NCI-H2196 treated with DMSO at 0.1 percent for 48 hours (cell line): ENCODE results near the gene GMEB2.
"Not testable (repeated sequence)": the region's sequence is repeated elsewhere in the genome, so short reads cannot be mapped to it uniquely, and the experiment has no call there.

ENCODE experiments used
- DNase-seq: peaks from one replicate; lab custom pipeline; 2025; ENCODE audit not compliant: unreplicated experiment; lab: John Stamatoyannopoulos, UW

The GMEB2 gene, protein sequence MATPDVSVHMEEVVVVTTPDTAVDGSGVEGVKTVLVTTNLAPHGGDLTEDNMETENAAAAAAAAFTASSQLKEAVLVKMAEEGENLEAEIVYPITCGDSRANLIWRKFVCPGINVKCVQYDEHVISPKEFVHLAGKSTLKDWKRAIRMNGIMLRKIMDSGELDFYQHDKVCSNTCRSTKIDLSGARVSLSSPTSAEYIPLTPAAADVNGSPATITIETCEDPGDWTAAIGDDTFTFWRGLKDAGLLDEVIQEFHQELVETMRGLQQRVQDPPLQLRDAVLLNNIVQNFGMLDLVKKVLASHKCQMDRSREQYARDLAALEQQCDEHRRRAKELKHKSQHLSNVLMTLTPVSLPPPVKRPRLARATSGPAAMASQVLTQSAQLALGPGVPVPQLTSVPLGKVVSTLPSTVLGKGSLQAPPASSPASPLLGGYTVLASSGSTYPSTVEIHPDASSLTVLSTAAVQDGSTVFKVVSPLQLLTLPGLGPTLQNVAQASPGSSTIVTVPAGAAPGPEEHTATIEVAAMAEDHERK

DNA sequence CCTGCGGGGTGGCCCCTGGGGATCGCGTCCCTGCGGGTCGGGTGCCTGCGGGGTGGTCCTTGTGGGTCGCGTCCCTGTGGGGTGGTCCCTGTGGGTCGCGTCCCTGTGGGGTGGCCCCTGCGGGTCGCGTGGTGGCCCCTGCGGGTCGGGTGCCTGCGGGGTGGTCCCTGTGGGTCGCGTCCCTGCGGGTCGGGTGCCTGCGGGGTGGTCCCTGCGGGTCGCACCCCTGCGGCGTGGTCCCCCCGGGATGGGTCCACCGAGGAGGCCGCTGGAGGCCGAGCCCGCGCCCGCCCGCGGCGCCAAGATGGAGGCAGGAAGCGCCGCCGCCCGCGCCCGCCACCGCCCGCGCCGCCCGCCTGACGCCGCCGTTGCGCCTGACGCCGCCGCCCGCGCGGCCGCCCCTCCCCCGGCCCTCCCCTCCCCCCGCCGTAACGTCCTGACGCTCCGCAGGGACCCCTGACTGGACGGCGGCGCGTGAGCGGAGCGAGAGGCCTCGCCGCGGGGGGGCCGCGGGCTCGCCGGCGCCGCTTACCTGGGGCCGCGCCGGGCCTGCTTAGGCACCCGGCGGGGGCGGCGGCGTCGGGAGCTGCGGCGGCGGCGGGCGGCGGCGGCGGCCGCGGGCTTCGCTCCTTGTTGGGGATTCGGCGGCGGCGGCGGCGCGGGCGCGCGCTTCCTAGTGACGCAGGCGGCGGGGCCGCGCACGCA lies at the start of gene GMEB2:
TSS of gene GMEB2 (minus strand) at position 678 of the 705 bp plus-strand sequence. CDS start 7,704 bp downstream, outside the sequence.
- DNase-seq: peak; percentile 62

DNA sequence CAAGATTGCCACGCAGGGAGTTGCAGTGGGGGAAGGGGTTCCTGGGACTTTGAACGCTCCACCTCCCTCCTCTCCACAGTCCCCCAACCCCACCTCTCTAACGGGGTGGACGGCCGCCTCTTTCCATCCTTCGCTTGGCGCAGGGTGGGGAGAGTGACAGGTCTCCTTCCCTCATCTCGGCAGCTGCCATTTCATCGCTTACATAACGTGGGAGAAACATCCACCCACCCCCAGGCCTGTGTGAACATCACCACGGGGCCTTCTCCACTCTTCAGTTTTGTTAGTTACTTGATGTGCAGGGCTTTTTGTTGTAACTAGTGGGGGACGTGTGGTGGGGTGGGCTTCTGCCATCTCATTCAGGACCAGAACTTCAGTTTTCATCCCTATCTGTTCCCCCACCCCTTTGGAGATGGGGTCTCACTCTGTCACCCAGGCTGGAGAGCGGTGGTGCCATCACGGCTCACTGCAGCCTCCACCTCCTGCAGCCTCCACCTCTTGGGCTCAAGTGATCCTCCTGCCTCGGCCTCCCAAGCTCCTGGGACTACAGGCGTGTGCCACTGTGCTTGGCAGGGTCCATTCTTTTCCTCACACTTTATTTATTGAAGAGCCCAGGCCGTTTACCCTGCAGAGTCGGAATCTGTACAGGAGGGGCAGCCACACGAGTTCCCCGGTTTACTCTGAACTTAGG lies 48.9 kb upstream of the GMEB2 start:
- no peak for DNase-seq

DNA sequence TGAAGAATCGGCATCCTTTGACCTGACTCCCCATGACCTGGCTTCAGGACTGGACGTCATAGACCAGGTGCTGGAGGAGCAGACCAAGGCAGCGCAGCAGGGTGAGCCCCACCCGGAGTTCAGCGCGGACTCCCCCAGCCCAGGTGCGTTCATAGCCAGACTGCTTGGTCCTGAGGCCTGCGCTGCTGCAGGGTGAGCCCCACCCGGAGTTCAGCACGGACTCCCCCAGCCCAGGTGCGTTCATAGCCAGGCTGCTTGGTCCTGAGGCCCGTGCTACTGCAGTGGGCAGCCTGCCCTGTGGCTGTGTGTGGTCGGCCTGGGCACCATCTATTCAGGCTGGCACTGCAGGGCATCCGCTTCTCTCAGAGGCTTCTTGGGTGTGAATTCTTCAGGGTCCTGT lies 47.0 kb upstream of the GMEB2 start:
- DNase-seq: no peak

DNA sequence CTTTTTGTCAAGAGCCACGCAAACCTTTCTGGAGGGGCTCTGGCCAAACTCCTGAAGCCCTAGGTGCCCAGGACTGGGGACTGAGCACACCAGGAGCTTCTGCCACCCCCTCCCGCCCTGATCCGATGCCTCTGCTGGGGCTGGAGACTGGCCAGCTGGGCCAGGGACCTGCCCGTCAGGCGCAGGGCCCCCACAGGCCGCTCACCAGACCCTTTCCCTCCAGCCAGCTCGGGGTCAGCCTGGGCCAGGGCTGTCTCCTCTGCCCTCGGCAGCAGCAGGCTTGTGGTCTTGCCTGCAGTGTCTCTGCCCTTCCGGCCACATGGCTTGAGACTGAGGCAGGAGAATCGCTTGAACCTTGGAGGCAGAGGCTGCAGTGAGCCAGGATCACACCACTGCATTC lies 45.8 kb upstream of the GMEB2 start:
- no peak for DNase-seq

DNA sequence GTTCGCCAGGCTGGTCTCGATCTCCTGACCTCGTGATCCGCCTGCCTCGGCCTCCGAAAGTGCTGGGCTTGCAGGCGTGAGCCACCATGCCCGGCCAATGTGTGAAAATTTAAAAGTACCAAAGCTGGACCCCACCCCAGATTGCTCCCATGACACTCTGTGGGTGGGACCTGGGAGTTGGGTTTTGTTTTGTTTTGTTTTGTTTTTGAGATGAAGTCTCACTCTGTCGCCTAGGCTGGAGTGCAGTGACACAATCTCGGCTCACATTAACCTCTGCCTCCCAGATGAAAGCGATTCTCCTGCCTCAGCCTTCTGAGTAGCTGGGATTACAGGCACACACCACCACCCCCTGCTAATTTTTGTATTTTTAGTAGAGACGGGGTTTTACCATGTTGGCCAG lies 44.8 kb upstream of the GMEB2 start:
- not testable (repeated sequence) for DNase-seq

DNA sequence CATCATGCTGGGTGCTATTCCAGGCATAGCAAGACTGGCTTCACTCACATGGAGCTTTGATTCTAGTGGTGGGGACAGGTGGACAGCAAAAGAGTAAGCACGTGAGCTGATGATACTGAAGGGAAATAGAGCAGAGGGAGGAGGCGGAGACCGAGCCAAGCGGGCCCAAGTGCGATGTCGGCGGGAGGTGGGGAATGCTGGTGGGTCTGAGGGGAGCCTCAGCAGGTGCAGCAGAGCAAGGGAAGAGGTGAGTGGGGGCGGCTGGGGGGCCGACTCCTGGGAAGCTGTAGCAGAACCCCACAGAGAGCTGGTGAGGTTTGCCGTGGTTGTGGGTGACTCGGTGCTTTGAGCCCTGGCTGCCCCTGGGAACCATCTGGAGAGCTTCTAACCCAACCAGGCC lies 41.5 kb upstream of the GMEB2 start:
- no peak for DNase-seq

DNA sequence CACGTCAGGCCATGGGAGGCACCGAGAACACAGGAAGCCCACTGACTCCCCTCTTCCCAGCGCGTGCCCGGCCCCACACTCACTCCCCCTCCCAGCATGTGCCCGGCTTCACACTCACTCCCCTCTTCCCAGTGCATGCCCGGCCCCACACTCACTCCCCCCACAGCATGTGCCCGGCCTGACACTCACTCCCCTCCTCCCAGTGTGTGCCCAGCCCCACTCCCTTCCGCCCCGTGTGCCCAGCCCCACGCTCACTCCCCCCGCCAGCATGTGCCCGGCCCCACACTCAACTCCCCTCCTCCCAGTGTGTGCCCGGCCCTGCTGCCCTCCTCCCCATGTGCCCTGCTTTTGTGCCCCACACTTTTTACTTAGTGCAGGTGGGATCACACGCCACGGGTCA lies 41.0 kb upstream of the GMEB2 start:
- no peak for DNase-seq

DNA sequence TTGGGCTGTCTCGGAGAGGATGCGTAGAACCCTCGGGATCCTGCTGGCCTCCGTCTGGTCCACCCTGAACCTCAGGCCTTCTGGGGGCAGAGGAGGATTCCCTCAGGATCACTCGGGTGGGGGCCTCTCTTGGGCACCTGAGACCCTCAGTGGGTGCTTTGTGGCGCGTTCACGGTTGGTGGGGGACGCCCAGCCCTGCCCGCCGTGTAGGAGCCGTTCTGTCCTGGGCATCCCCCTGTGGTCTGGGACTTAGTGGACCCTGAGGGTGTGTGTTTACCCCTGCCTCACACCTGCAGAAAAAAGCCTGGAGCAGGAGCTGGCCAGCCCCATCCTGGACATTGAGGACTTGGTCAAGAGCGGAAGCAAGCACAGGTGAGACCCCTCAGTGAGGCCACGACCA lies 38.8 kb upstream of the GMEB2 start:
- no peak for DNase-seq

DNA sequence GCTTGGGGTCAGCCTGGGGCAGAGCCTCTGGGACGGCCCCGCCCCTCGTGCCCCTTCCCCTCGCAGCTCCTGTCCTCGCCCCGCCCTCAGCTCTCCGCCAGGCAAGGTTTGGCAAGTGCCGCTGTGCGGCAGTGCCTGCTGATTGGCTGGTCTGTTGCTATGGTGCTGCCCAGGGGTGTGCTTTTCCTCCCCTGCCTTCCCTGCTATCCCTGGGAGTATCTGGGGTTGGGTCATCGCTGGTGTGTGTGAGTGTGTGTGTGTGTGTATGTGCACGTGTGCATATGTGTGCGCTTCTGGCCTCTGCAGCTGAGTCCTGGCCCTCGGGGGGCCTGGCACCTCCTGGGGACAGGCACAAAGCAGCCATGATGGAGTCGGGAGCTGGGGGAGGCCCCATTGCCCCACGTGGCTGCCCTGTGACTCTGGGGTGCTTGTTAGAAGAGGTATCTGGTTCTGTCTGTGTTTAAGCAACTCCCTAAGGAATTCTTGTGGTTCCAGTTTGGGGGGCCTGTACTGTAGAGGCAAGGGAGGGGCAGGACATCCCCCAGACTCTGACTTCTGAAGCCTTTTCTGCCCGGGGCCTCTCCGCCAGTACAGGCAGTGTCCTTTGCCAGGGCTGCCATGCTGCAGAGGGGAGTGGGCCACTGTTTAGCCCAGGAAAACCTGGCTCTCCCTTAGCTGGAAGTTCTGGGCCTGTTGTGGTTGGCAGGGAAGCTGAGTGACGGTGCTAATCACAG lies 38.1 kb upstream of the GMEB2 start:
- peak; percentile 82 for DNase-seq

DNA sequence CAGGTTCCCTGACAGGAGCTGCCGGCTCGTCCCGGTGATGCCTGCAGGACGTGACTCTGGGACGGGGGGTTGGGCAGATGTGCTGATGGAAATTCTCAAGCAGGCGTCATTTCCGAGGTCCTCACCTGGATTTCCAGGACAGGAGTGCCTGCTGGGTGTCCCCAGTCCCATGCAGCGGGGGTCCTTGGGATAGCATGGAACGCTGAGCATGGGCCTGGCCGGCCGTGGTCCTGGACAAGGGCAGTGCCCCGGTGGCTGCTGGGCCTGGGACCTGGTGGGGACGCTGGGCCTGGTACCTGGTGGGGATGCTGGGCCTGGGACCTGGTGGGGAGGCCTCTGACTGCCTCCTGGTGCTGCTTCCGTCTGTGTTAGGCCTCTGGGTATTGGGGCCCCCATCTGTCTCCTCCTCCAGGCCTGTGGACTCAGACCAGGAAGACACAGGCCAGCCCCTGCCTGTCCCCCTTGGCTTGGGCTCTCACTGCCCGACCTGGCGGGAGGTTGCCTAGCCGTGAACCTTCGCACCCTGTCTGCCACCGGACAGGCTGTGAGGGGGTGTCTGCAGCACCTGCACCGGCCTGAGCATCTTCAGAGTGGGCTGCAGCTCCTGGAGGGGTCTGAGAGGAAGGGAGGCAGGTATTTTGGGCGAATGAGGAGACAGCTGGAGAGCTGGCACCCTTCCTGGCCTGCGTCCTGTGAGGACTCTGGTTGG lies 37.4 kb upstream of the GMEB2 start:
- no peak for DNase-seq

DNA sequence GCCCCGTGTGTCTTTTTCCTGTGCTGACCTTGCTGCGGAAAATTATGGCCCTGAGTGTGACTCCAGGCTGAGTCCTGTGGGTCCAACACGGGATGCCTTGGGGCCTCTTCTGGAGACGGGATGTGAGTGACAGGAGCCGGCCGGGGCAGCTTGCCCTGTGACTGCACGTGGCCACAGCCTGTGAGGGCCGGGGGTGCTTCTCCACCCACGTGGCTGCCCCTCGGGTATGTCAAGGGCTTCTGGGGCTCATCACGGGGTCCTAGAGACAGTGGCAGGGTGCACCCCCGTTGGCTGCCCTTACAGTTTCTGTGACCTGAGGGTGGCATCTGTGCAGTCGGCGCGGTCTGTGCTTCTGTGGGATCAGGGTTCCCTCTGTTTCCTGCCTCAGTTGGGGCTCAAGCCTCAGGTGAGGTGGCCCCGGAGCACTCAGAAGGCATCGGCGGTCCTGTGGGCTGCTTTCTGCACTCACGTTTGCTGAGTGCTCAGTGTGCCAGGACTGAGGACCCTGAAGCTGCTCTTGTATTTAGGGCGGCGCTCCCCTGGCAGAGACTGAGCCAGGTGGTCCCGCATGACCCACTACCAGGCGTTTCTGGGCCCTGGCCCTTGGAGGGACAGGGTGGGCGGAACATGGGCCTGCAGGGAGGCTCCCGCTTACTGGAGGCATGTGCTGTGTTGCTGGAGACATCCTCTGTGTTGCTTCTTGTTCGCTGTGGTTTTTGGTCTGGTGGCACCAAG lies 36.6 kb upstream of the GMEB2 start:
- no peak for DNase-seq

DNA sequence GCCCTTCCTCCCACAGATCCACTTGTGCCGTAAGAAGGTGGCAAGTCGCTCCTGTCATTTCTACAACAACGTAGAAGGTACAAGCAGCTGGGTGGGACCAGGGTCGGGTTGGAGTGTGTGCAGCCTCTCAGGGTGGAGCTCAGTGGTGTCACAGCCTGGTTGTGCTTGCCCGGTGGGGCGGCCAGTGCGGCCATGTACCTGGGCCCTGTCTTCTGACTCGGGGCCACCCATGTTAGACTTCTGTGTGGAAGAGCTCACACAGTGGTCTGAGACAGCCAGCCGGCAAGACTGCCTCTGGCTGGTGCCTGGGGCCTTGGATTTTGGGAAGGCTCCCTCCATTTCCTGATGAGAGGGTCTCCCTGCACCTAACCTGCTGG lies 35.9 kb upstream of the GMEB2 start:
- no peak for DNase-seq

DNA sequence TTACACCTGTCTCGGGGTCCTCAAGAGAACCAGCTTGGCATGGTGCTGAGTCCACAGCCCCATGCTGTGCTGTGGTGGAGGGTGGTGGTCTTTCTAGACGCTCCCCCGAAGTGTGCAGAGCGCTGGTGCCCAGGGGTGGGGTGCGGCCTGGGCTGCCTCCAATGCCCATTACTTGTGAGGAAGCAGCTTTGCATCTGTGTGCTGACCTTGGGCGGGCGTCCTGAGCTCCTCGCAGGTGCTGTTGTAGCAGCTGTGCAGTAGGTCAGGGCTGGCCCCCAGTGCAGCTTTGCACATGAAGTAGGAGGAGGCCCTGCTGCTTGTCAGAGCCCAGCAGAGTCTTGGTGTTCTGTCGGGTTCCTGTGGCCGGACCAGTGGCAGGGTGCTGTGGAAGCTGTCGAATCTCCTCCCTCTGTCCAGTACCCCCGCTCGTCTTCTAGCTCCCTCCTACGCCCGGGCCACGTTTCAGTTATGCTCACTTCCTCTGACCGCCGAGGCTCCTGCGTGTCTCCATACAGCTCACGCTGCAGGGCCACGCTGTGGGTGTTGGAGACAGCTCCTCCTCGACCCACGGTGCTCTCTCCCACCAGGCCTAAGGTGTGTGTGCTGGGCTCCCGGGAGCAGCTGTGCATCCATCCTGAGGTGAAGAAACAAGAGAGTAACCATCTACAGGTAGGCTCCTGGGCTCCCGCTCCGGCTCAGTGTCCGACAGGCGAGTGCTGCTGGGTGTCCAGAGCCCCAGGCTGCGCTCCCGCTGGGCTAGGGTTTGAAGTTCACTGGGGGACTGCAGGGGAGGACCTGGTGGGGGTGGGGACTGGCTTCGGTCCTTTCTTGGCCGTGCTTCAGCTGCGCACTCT lies 35.3 kb upstream of the GMEB2 start:
- no peak for DNase-seq

DNA sequence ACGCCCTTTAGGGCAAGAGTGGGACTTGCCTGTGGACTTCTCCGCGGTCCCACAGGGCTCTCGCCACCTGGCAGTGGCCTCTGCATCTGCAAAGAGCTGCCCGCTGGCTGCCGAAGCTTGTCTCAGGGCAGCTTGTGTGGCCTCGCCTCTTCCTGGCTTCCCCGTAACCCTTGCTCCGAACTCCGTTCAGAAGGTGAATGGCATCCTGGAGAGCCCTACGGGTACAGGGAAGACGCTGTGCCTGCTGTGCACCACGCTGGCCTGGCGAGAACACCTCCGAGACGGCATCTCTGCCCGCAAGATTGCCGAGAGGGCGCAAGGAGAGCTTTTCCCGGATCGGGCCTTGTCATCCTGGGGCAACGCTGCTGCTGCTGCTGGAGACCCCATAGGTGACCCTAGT lies 34.2 kb upstream of the GMEB2 start:
- DNase-seq: no peak

DNA sequence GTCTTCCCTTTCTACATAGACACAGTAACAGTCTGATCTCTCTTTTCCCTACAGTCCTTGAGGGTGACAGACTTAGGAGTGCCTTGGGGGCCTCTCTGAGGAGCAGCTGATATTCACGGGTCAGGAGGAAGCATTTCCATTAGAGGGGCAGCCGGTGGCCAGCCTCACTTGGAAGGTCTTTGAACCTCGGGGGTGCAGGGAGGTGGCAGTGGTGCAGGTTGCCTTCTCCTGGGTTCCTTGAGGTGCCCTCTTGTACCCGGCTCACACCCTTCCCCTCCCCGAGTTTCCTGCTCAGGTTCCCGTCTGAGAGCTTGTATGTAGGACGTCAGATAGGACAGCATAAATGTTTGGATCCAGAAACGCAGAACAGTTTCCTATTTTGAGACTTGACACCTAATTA lies 33.7 kb upstream of the GMEB2 start:
- DNase-seq: no peak

DNA sequence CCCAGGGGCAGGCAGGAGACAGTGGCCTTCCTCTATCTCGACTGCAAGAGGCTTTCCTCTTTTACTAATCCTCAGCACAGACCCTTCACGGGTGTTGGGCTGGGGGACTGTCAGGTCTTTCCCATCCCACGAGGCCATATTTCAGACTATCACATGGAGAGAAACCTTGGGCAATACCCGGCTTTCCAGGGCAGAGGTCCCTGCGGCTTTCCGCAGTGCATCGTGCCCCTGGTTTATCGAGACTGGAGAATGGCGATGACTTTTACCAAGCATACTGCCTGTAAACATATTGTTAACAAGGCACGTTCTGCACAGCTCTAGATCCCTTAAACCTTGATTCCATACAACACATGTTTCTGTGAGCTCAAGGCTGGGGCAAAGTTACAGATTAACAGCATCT lies 33.3 kb upstream of the GMEB2 start:
- DNase-seq: not testable (repeated sequence)

DNA sequence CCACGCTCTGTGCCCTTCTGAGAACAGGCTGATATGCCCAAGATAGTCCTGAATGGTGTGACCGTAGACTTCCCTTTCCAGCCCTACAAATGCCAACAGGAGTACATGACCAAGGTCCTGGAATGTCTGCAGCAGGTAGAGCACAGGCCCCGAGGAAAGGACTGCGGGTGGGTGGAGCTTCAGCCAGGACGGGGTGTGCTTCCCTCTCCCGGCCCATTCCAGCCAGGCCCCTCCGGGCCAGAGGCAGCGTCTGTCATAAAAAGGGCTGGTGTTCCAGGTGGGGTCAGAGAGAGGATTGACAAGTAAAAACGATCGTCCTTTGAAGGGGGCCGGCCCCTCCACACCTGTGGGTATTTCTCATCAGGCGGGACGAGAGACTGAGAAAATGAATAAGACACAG lies 32.5 kb upstream of the GMEB2 start:
- DNase-seq: no peak

DNA sequence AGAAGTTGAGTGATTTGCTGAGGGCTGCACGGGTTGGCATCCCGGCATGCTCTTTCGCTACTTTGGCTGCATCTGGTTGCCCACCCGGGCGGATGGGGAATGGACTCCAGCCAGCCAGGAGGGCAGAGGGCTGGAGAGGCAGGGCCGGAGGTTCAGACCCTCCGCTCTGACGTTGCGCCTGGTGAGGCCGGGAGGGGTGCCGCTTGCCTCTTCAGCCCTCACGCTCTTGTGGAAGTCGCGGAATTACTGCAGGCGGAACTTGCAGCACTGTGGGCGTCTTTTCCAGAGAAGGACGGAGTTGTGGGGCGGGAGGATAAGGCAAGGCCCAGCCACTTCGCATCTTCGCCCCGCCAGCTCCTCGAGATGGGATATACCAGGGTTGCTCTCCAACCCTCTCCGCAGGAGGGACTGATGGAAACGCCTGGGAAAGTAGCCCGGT lies 31.9 kb upstream of the GMEB2 start:
- DNase-seq: no peak
